ENCODE measurements around the gene HHATL.

HHATL gene

GRCh38 chr3:42696356-42697288, 6.0 kb downstream of the HHATL start:
- no peak for DNase-seq

- no peak for DNase-seq
Observed at GRCh38 chr3:42694366-42694765, 8.2 kb downstream of the HHATL start.

GRCh38 chr3:42693530-42693930, 9.1 kb downstream of the HHATL start:
- no peak for DNase-seq

- no peak for DNase-seq
Observed at GRCh38 chr3:42692667-42693529, 9.7 kb downstream of the HHATL start.

GRCh38 chr3:42691816-42692666, 10.6 kb downstream of the HHATL start:
- DNase-seq, result no peak

- DNase-seq, result no peak
Observed at GRCh38 chr3:42690766-42691680, 11.6 kb downstream of the HHATL start.

- DNase-seq, result no peak
Observed at GRCh38 chr3:42690191-42690590, 12.4 kb downstream of the HHATL start.

GRCh38 chr3:42689421-42690014, 13.1 kb downstream of the HHATL start:
- no peak for DNase-seq

GRCh38 chr3:42688487-42689420, 13.8 kb downstream of the HHATL start:
- DNase-seq, result no peak

- no peak for DNase-seq
Observed at GRCh38 chr3:42688016-42688415, 14.6 kb downstream of the HHATL start.

- DNase-seq, result no peak
Observed at GRCh38 chr3:42686832-42687650, 15.6 kb downstream of the HHATL start.

- DNase-seq, result no peak
Observed at GRCh38 chr3:42685891-42686820, 16.4 kb downstream of the HHATL start.

GRCh38 chr3:42685363-42685881, 17.2 kb downstream of the HHATL start, which contains the start of gene KLHL40:
Gene KLHL40 (plus strand): TSS chr3:42685537. CDS start chr3:42685619, 82 bp downstream.
- no peak for DNase-seq

GRCh38 chr3:42684632-42685362, 17.8 kb downstream of the HHATL start:
- DNase-seq, result no peak

- DNase-seq, result peak; percentile 82
Observed at GRCh38 chr3:42683875-42684598, 18.6 kb downstream of the HHATL start.

Measured in amniotic stem cell (primary cell).